ENCODE results near the gene FOSL2.

FOSL2 gene

DNA sequence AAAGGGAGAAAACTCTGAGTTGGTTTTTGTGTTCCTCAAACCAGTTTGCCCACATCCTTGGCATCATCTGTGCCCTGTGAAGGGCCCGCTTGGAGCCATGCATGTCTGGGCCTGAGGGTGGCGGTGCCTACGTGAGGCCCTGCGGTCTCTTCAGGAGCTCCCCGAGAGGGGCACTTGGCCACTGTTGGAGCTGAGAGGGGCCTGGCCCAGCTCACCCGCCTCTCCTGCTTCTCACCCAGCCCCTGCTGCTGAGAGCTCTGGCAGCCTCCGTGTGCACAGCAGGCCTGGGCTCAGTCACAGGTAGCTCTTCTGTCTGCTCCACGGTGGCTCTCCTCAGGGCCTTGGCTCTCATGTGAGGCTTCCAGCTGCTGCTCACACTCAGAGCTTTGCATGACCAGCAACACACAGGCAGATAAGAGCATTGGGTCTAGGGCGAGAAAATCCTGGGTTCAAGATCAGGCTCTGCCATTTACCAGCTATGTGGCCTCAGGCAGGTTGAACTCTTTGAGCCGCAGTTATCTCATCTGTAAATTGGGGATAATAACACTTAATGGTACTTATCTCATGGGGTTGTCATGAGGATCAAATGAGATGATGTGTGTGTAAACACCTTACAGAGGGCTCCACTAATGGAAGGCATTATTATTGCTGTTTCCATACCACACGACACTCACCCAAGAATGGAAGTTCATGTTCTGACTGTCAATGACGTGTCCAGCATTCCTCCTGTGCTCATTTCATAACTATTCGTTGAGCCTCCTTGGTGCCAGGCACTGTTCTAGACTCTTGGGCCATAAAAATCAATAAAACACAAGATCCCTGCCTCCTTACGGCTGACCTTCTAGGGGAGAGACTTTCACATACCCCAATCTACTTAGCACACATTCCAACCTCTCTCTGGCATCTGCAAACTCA lies 61.6 kb downstream of the FOSL2 start:
- DNase-seq: no peak

DNA sequence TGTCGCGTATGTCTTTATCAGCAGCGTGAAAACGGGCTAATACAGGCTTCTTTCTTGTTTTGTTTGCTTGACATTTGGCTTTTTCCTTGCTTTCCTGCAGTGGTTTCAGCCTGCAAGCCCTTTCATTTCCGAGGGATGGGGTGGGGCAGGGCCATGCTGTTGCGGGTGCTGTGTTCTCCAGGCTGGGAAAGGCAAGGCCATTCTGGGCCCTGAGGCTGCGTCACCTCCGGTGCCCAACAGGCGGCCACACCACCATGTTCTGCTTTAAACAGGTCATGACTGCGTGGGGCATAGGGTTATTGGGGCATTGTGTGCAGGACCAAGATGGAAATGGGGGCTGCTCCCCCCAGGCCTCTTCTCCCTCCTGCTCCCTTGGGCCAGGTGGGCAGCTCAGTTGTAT lies 64.6 kb downstream of the FOSL2 start:
- no peak for DNase-seq

DNA sequence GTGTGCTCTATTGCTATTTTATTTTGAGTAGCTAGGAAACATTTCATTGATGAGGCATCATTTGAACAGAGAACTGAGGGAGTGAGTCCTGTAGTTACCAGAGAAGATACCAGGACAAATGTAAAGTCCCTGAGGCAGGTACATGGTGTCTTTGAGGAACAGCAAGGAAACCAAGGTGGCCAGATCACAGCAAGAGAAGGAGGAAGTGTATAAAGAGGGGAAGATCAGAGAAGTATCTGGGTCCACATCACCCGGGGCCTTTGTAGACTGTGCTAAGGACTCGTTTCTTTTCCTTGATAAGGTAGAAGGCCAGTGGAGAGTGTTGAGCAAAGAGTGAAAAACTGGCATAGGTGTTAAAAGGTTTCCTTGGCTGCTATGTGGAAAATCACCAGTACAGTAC lies 68.4 kb downstream of the FOSL2 start:
- DNase-seq: no peak

DNA sequence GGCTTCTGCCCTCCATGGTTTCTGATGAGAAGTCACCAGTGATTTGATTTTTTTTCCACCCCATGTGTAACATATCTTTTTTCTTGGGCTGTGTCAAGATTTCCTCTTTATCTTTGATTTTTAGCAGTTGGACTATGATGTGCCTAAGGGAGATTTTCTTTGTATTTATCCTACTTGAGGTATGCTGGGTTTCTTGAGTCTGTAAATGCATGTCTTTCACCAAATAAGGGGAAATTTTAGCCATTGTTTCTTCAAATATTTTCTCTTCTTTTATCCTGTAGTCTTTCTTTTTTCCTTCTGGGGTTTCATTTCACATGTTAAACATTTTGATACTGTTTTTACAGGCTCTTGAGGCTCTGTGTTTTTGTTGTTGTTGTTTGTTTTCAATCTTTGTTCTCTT lies 69.5 kb downstream of the FOSL2 start:
- no peak for DNase-seq

DNA sequence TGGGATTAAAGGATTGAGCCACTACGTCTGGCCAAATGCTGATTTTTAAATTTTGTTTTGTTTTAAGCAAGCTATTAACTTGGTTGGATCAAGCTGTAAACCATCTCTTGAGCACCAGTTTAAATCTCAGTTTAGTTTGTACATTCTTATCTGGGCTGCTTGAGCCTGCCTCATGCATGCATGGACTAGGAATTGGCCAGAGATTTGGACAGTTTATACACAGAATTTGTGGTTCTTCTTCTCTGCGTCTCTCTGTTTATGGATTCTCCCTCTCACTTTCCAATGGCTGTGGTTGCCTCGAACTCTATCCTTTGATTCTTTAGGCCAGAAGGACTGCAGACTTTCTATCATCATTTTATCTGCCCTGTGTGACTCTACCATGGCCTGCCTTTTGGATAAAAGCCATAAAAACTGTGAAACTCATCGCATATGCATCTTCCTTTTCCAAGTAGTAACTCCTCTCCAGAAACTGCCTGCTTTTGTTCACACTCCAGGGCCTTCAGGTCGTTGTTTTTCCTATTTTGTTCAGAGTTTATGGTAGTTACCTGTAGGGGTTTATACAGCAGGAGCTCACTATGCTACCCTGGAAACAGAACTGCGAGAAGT lies 70.7 kb downstream of the FOSL2 start:
- DNase-seq: no peak

DNA sequence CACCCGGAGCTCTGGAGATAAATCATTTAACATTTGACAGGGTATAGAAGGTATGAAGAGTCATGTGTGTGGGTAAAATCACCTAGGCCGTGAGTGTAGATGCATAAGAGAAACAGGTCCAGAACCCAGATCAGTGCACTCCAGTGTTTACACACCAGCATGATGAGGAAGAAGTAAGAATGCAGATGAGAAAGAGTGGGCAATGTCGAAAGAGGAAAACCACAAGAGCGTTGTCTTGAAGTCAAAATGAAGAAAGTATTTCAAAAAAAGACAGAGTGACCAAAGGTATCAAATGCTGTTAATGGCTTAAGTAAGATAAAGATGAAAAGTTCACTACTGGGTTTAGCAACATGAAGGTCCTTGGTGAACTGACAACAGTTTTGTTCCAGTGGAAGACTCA lies 71.2 kb downstream of the FOSL2 start:
- no peak for DNase-seq

DNA sequence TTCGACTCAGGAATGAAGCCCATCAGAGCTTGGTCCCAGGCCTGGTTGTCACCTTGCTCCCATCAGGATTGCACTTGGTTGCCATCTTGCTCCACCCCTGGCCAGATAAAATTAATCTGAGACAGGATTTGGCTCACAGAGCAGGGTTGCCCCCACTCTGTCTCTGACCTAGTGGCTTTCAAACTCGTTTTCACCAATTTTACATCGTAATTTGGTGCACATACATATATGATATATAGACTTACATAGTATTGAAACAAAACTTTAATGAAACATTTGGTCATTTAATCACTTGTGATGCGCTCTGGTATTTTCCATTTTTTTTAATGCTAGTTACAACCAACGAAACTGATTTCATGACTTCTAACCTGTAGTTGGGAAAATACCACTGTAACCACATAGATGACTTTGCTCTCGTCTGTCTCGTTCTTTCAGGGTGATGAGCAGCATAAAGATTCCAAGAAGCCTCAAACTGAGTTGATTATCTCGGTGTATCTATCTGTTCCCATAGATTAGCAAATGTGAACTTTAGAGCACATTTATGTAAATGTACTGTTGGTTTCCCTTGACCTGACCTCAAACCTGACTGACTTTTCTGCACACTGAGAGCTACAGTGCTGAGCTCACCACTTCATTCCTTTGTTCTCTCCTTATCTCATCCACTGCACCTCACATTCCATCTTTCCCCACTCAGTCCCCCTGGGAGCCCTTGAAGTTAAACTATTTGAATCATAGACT lies 72.7 kb downstream of the FOSL2 start:
- no peak for DNase-seq
